ENCODE results near the gene MLX. TPM values are rescaled to one million over a fixed set of nuclear protein-coding genes. Genes with fewer than 3 reads are reported as not detected.

MLX gene
- total and polyA plus RNA-seq, 2 of the 8 experiments (the other 6 are each of a cell fraction or from before 2014, with no cell fraction given): 27.0 to 27.5 TPM

- TF ChIP-seq GTF2F1 (IDR thresholded peaks at IDR 0.05; ENCODE audit: borderline replicate concordance, low read depth, low read length) (no peak), SIX5 (IDR thresholded peaks at IDR 0.05; ENCODE audit: low read depth, low read length) (no peak), CTCF (IDR thresholded peaks at IDR 0.05; ENCODE audit: control extremely low read depth in 1 of 3, insufficient read depth in 1 of 3, low read depth in 1 of 3, low read length in 3 of 3) (peak; percentile 44 to 58 (median 57)), EGR1 (IDR thresholded peaks at IDR 0.05; ENCODE audit: borderline replicate concordance, low read depth, low read length) (peak; percentile 56; the same call in 1 of the 2 replicates), JUND (IDR thresholded peaks at IDR 0.05; ENCODE audit: low read length) (no peak), SAP30 (IDR thresholded peaks at IDR 0.05; ENCODE audit: insufficient read depth, insufficient replicate concordance, low read length) (peak; percentile 28)
- TF ChIP-seq, protein P1, sequence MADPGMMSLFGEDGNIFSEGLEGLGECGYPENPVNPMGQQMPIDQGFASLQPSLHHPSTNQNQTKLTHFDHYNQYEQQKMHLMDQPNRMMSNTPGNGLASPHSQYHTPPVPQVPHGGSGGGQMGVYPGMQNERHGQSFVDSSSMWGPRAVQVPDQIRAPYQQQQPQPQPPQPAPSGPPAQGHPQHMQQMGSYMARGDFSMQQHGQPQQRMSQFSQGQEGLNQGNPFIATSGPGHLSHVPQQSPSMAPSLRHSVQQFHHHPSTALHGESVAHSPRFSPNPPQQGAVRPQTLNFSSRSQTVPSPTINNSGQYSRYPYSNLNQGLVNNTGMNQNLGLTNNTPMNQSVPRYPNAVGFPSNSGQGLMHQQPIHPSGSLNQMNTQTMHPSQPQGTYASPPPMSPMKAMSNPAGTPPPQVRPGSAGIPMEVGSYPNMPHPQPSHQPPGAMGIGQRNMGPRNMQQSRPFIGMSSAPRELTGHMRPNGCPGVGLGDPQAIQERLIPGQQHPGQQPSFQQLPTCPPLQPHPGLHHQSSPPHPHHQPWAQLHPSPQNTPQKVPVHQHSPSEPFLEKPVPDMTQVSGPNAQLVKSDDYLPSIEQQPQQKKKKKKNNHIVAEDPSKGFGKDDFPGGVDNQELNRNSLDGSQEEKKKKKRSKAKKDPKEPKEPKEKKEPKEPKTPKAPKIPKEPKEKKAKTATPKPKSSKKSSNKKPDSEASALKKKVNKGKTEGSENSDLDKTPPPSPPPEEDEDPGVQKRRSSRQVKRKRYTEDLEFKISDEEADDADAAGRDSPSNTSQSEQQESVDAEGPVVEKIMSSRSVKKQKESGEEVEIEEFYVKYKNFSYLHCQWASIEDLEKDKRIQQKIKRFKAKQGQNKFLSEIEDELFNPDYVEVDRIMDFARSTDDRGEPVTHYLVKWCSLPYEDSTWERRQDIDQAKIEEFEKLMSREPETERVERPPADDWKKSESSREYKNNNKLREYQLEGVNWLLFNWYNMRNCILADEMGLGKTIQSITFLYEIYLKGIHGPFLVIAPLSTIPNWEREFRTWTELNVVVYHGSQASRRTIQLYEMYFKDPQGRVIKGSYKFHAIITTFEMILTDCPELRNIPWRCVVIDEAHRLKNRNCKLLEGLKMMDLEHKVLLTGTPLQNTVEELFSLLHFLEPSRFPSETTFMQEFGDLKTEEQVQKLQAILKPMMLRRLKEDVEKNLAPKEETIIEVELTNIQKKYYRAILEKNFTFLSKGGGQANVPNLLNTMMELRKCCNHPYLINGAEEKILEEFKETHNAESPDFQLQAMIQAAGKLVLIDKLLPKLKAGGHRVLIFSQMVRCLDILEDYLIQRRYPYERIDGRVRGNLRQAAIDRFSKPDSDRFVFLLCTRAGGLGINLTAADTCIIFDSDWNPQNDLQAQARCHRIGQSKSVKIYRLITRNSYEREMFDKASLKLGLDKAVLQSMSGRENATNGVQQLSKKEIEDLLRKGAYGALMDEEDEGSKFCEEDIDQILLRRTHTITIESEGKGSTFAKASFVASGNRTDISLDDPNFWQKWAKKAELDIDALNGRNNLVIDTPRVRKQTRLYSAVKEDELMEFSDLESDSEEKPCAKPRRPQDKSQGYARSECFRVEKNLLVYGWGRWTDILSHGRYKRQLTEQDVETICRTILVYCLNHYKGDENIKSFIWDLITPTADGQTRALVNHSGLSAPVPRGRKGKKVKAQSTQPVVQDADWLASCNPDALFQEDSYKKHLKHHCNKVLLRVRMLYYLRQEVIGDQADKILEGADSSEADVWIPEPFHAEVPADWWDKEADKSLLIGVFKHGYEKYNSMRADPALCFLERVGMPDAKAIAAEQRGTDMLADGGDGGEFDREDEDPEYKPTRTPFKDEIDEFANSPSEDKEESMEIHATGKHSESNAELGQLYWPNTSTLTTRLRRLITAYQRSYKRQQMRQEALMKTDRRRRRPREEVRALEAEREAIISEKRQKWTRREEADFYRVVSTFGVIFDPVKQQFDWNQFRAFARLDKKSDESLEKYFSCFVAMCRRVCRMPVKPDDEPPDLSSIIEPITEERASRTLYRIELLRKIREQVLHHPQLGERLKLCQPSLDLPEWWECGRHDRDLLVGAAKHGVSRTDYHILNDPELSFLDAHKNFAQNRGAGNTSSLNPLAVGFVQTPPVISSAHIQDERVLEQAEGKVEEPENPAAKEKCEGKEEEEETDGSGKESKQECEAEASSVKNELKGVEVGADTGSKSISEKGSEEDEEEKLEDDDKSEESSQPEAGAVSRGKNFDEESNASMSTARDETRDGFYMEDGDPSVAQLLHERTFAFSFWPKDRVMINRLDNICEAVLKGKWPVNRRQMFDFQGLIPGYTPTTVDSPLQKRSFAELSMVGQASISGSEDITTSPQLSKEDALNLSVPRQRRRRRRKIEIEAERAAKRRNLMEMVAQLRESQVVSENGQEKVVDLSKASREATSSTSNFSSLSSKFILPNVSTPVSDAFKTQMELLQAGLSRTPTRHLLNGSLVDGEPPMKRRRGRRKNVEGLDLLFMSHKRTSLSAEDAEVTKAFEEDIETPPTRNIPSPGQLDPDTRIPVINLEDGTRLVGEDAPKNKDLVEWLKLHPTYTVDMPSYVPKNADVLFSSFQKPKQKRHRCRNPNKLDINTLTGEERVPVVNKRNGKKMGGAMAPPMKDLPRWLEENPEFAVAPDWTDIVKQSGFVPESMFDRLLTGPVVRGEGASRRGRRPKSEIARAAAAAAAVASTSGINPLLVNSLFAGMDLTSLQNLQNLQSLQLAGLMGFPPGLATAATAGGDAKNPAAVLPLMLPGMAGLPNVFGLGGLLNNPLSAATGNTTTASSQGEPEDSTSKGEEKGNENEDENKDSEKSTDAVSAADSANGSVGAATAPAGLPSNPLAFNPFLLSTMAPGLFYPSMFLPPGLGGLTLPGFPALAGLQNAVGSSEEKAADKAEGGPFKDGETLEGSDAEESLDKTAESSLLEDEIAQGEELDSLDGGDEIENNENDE (IDR thresholded peaks at IDR 0.05; ENCODE audit: insufficient replicate concordance, low read length): no peak
These were observed 10.8 kb downstream of the MLX start, which contains the start of gene PSMC3IP (continued) for GRCh38 chr17:42577532-42578281.
